HL-60 (cell line): ENCODE measurements around the gene GLIS1.

Experiments
- CTCF ChIP-seq: IDR thresholded peaks from one replicate; pipeline ENCODE4 v1.5.1; 2011; ENCODE audit warnings: low read length, control low read depth, inconsistent platforms; ENCODE audit not compliant: insufficient read depth
- GABPA ChIP-seq: IDR thresholded peaks from 2 replicates; pipeline ENCODE4 v1.6.1; 2012; ENCODE audit warnings: low read depth
- POLR2AphosphoS5 ChIP-seq: IDR thresholded peaks from 2 replicates; pipeline ENCODE4 v1.6.1; 2012; ENCODE audit warnings: low read depth
- REST ChIP-seq: IDR thresholded peaks from 2 replicates; pipeline ENCODE4 v1.6.1; 2012; ENCODE audit warnings: low read depth; ENCODE audit not compliant: insufficient replicate concordance
- SPI1 ChIP-seq: IDR thresholded peaks from 2 replicates; pipeline ENCODE4 v1.6.1; 2012; ENCODE audit warnings: low read depth, mild to moderate bottlenecking, borderline replicate concordance

GRCh38 chr1:53617851-53618499 is 121.0 kb downstream of the GLIS1 start:
- TF ChIP-seq CTCF = no peak
- TF ChIP-seq POLR2AphosphoS5 = no peak
- no peak for TF ChIP-seq GABPA
- TF ChIP-seq REST = no peak
- TF ChIP-seq SPI1 = no peak
